ENCODE results near the gene JUNB.
"Not testable (repeated sequence)": the region's sequence is repeated elsewhere in the genome, so short reads cannot be mapped to it uniquely, and the experiment has no call there.

The JUNB gene

GRCh38 chr19:12789098-12789903, 2.0 kb upstream of the JUNB start:
- peak; percentile 75 for DNase-seq (ENCODE audit: low spot score)

GRCh38 chr19:12789904-12790619, 1.2 kb upstream of the JUNB start:
- DNase-seq (ENCODE audit: low spot score) = peak; percentile 96

GRCh38 chr19:12790628-12791344, 500 bp upstream of the JUNB start:
- no peak for DNase-seq (ENCODE audit: low spot score)

- peak; percentile 65 for DNase-seq (ENCODE audit: low spot score)
These were observed 966 bp downstream of the JUNB start for GRCh38 chr19:12792051-12792852.

- DNase-seq (ENCODE audit: low spot score) = no peak
These were observed 1.6 kb downstream of the JUNB start for GRCh38 chr19:12792853-12793289.

GRCh38 chr19:12793290-12794195, 2.3 kb downstream of the JUNB start:
- DNase-seq (ENCODE audit: low spot score) = peak; percentile 98

GRCh38 chr19:12794196-12794941, 3.1 kb downstream of the JUNB start:
- no peak for DNase-seq (ENCODE audit: low spot score)

- DNase-seq (ENCODE audit: low spot score) = no peak
These were observed 3.7 kb downstream of the JUNB start for GRCh38 chr19:12794971-12795381.

- DNase-seq (ENCODE audit: low spot score) = peak; percentile 84
These were observed 5.1 kb downstream of the JUNB start for GRCh38 chr19:12796146-12797071.

- no peak for DNase-seq (ENCODE audit: low spot score)
These were observed 5.9 kb downstream of the JUNB start for GRCh38 chr19:12797141-12797587.

- DNase-seq (ENCODE audit: low spot score) = not testable (repeated sequence)
These were observed 6.3 kb downstream of the JUNB start for GRCh38 chr19:12797607-12798006.

- no peak for DNase-seq (ENCODE audit: low spot score)
These were observed 8.6 kb downstream of the JUNB start for GRCh38 chr19:12799742-12800465.

- DNase-seq (ENCODE audit: low spot score) = no peak
These were observed 9.1 kb downstream of the JUNB start for GRCh38 chr19:12800466-12800770.

- no peak for DNase-seq (ENCODE audit: low spot score)
These were observed 9.7 kb downstream of the JUNB start for GRCh38 chr19:12800923-12801465.

GRCh38 chr19:12801466-12802266, 10.4 kb downstream of the JUNB start, which contains the start of the genes PRDX2 and THSD8:
Gene PRDX2, minus strand, starts transcription at chr19:12801800. Its CDS starts 539 bp downstream, at chr19:12801261.
Gene THSD8, plus strand, starts transcription at chr19:12802069. Its CDS starts 3 bp downstream, at chr19:12802072.
- peak; percentile 85 for DNase-seq (ENCODE audit: low spot score)

- DNase-seq (ENCODE audit: low spot score) = no peak
These were observed 11.2 kb downstream of the JUNB start for GRCh38 chr19:12802267-12803106.

Data from HuH-7.5 (cell line).